Measurements from ENCODE around the gene XIRP1.

XIRP1 gene

GRCh38 chr3:39196034-39196433 lies 3.6 kb upstream of the XIRP1 start:
- TF ChIP-seq CTCF (IDR thresholded peaks at IDR 0.05), result no peak
- Mint-ChIP-seq H3K36me3 (ENCODE audit: low read depth) (peaks cover 3% of the 10 kb centered on the region), H3K4me1 (peaks cover 56% of the 10 kb centered on the region), H3K9me3 (peaks cover 3% of the 10 kb centered on the region), H3K4me3 (no peak overlapping the region), H3K27ac (peak overlapping the region; percentile 37), H3K27me3 (ENCODE audit: low read depth, poor library complexity) (peaks cover 6% of the 10 kb centered on the region)
- DNase-seq, result no peak

- H3K27me3 Mint-ChIP-seq (ENCODE audit: low read depth, poor library complexity), result peaks cover 4% of the 10 kb centered on the region
- TF ChIP-seq CTCF (IDR thresholded peaks at IDR 0.05), result no peak
- no peaks in the 10 kb centered on the region for H3K36me3 Mint-ChIP-seq (ENCODE audit: low read depth)
- no peak overlapping the region for H3K4me3 Mint-ChIP-seq
- no peaks in the 10 kb centered on the region for H3K9me3 Mint-ChIP-seq
- no peak for DNase-seq
- H3K4me1 Mint-ChIP-seq, result peaks cover 67% of the 10 kb centered on the region
- no peak overlapping the region for H3K27ac Mint-ChIP-seq
Measured at GRCh38 chr3:39193391-39193790, 996 bp upstream of the XIRP1 start.

- no peaks in the 10 kb centered on the region for H3K27me3 Mint-ChIP-seq (ENCODE audit: low read depth, poor library complexity)
- H3K9me3 Mint-ChIP-seq, result no peaks in the 10 kb centered on the region
- H3K4me1 Mint-ChIP-seq, result peaks cover 54% of the 10 kb centered on the region
- TF ChIP-seq CTCF (IDR thresholded peaks at IDR 0.05), result no peak
- no peak overlapping the region for H3K4me3 Mint-ChIP-seq
- DNase-seq, result no peak
- H3K36me3 Mint-ChIP-seq (ENCODE audit: low read depth), result peaks cover 7% of the 10 kb centered on the region
- no peak overlapping the region for H3K27ac Mint-ChIP-seq
Measured at GRCh38 chr3:39191773-39192172, 622 bp downstream of the XIRP1 start.

- H3K27ac Mint-ChIP-seq, result peak overlapping the region; percentile 42
- no peak for TF ChIP-seq CTCF (IDR thresholded peaks at IDR 0.05)
- peaks cover 51% of the 10 kb centered on the region for H3K4me1 Mint-ChIP-seq
- peaks cover 7% of the 10 kb centered on the region for H3K36me3 Mint-ChIP-seq (ENCODE audit: low read depth)
- no peaks in the 10 kb centered on the region for H3K27me3 Mint-ChIP-seq (ENCODE audit: low read depth, poor library complexity)
- H3K9me3 Mint-ChIP-seq, result no peaks in the 10 kb centered on the region
- DNase-seq, result no peak
- no peak overlapping the region for H3K4me3 Mint-ChIP-seq
Measured at GRCh38 chr3:39191111-39191510, 1.3 kb downstream of the XIRP1 start.

GRCh38 chr3:39190281-39191025 lies 1.9 kb downstream of the XIRP1 start:
- Mint-ChIP-seq H3K4me3 (no peak overlapping the region), H3K27me3 (ENCODE audit: low read depth, poor library complexity) (peaks cover under 1% of the 10 kb centered on the region), H3K9me3 (no peaks in the 10 kb centered on the region), H3K4me1 (peaks cover 47% of the 10 kb centered on the region), H3K36me3 (ENCODE audit: low read depth) (peaks cover 7% of the 10 kb centered on the region), H3K27ac (peak overlapping the region; percentile 56)
- DNase-seq, result no peak
- TF ChIP-seq CTCF (IDR thresholded peaks at IDR 0.05), result no peak

- peak; percentile 66 for DNase-seq
- no peaks in the 10 kb centered on the region for H3K9me3 Mint-ChIP-seq
- no peak overlapping the region for H3K4me3 Mint-ChIP-seq
- TF ChIP-seq CTCF (IDR thresholded peaks at IDR 0.05), result peak; percentile 74
- peaks cover 47% of the 10 kb centered on the region for H3K4me1 Mint-ChIP-seq
- H3K36me3 Mint-ChIP-seq (ENCODE audit: low read depth), result peaks cover 7% of the 10 kb centered on the region
- H3K27me3 Mint-ChIP-seq (ENCODE audit: low read depth, poor library complexity), result peaks cover 5% of the 10 kb centered on the region
- peak overlapping the region; percentile 56 for H3K27ac Mint-ChIP-seq
Measured at GRCh38 chr3:39189959-39190269, 2.5 kb downstream of the XIRP1 start.

Measured in nephron progenitor cell (in vitro differentiated cells).